HG03045 (cell line): ENCODE results near the gene DCLK3.

Source experiments
- ATAC-seq: cut with Tn5 transposase; IDR thresholded peaks from one replicate; pipeline ENCODE4 v1.9.1; 2021; ENCODE audit warnings: mild to moderate bottlenecking, moderate library complexity; ENCODE audit not compliant: unreplicated experiment

The DCLK3 gene

DNA sequence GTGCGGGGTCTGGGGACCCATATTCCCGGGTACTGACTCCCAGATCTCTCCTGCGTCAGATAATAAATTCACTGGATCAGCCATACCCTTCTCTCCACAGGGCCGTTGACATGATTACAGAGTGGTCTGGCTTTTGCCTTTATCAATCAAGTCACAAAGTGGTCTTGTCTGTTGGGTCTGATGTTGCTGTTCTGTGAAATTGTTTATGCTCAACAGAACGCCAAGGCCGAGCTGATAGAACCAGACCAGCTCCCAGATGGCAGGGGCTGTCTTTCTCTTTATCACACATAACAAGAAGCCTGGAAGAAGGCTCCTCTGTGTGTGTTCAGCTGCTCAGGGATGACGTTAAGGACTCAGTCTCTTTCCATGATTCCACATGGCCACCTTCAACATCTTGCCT lies 751 bp upstream of the DCLK3 start:
- no peak for ATAC-seq

DNA sequence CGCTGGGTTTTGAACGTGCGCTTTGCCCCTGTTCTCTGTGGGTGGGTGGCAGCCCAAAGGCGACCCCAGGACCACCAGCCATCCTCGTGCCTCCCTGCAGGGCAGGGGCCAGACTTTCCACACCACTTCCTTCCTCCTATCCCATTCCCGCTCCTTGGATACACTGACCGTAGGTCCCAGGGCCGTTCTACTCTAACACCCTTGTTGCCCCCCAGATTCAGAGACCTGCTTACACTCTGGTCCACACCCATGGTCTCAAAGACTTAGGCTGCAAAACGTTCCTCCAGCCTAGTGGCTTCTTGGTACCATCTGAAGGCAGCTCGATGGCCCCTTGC lies 318 bp upstream of the DCLK3 start:
- ATAC-seq = no peak

- no peak for ATAC-seq
Observed at GRCh38 chr3:36762918-36763849, 1.2 kb downstream of the DCLK3 start.

GRCh38 chr3:36761779-36762178 lies 2.6 kb downstream of the DCLK3 start:
- ATAC-seq = no peak

DNA sequence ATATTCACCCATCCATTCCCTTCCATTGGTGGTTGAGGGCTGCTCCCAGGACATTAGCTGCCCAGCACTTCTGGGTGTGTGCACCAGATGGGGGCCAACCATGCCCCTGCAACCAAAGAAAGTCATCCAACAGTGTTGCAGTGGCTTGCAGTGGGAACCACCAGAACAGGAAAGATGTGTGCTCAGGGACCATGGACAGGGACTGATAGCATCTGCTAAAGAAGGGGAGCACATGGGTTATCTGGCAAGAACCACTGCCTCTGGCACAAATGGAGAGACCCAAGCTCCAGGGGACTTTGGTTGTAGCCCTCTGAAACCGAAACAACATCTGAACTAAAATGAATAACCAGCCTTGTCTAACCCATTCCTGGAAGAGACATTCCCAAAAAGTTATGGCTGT lies 8.1 kb downstream of the DCLK3 start:
- no peak for ATAC-seq

DNA sequence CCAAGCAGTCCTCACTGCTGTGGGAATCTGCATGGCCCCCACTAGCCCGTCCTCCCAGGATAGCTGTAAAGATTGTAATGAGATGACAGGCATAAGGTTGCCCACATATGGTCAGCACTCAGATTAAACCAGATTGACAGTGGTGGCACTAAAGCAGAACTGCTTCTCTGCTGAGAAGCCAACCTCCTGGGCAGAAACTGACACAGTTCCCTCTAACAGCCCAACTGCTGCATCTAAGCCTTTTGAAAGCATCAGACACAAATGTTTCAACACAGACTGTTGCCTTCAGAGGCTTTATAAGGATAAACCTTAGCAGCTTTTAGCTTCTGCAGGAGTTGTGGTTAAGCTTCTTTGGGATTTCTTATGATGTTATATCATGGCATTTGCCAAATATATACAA lies 13.0 kb downstream of the DCLK3 start:
- no peak for ATAC-seq

DNA sequence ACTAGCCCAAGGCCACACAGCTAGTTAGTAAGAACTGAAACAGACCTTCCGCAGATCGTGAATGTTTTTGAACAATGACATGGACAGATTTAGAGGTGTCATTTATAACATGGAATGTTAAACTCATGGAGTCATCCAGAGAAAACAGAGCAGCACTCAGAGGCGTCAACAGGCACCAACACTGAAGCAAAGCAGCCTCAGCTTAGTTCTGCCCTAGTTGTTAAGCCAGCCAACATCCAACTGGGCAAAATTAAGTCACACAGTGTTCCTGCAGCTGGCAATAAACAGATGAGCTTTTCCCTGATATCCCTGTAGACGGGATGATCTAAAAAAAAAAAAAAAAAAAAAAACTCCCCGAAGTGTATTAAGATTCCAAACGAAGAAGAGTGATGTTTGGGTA lies 13.6 kb downstream of the DCLK3 start:
- ATAC-seq = no peak

GRCh38 chr3:36744763-36745162 lies 19.6 kb downstream of the DCLK3 start:
- no peak for ATAC-seq

- no peak for ATAC-seq
Observed at GRCh38 chr3:36743826-36744225, 20.5 kb downstream of the DCLK3 start.

- no peak for ATAC-seq
Observed at GRCh38 chr3:36741285-36741684, 23.1 kb downstream of the DCLK3 start.

GRCh38 chr3:36740787-36741186 lies 23.6 kb downstream of the DCLK3 start:
- no peak for ATAC-seq

- no peak for ATAC-seq
Observed at GRCh38 chr3:36738702-36739101, 25.7 kb downstream of the DCLK3 start.

- no peak for ATAC-seq
Observed at GRCh38 chr3:36736301-36736700, 28.1 kb downstream of the DCLK3 start.

- ATAC-seq = no peak
Observed at GRCh38 chr3:36734742-36735141, 29.6 kb downstream of the DCLK3 start.

GRCh38 chr3:36733723-36734122 lies 30.6 kb downstream of the DCLK3 start:
- no peak for ATAC-seq

- no peak for ATAC-seq
Observed at GRCh38 chr3:36733162-36733696, 31.1 kb downstream of the DCLK3 start.

DNA sequence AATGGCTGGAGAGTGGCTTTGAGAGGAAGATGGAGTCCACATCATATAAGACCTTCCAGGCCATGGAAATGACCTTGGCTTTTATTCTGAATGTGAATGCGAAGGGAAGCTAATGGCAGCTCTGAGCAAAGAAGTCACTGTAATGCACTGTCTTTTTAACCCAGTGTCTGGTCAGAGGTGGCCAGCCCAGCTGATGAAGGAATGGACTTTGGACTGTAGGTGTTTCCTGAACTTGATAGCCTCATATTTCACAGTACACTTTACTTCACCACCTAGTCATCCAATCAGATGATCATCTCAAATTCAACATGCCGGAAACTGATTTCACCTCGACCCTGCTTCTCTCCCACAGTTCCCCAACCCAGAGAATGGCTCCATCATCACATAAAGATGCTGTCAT lies 33.4 kb downstream of the DCLK3 start:
- no peak for ATAC-seq

- ATAC-seq = no peak
Observed at GRCh38 chr3:36729204-36730056, 34.9 kb downstream of the DCLK3 start.

GRCh38 chr3:36714343-36715086 lies 49.8 kb downstream of the DCLK3 start:
- ATAC-seq = no peak

GRCh38 chr3:36713904-36714303 lies 50.4 kb downstream of the DCLK3 start:
- ATAC-seq = no peak

GRCh38 chr3:36710606-36711005 lies 53.7 kb downstream of the DCLK3 start:
- no peak for ATAC-seq
